HepG2 (cell line): Measurements from ENCODE around the gene REPIN1. TPM values are rescaled to one million over a fixed set of nuclear protein-coding genes. Genes with fewer than 3 reads are reported as not detected.

Experiments
- ARID5B ChIP-seq: IDR thresholded peaks from 2 replicates; pipeline ENCODE4 v1.4.0; 2020; ENCODE audit warnings: mild to moderate bottlenecking, missing genetic modification reagents
- GMEB2 ChIP-seq: IDR thresholded peaks from 2 replicates; pipeline ENCODE4 v1.6.1; 2016; ENCODE audit warnings: missing biosample characterization, missing genetic modification reagents, low read depth
- HNF1B ChIP-seq: sonication (generic); formaldehyde crosslinking; IDR thresholded peaks from 2 replicates; pipeline ENCODE4 v1.5.1; 2020; ENCODE audit warnings: mild to moderate bottlenecking, moderate library complexity, missing genetic modification reagents
- HOXA9 ChIP-seq: sonication (generic); formaldehyde crosslinking; IDR thresholded peaks from 2 replicates; pipeline ENCODE4 v1.8.1; 2022; ENCODE audit warnings: missing genetic modification reagents, mild to moderate bottlenecking, moderate library complexity, borderline replicate concordance
- MYC ChIP-seq: sonication (generic); formaldehyde crosslinking; IDR thresholded peaks from 2 replicates; pipeline ENCODE4 v1.9.0; 2021; ENCODE audit warnings: missing genetic modification reagents, borderline replicate concordance
- NCOR1 ChIP-seq: fragments of 200-600 bp; sonication (generic); IDR thresholded peaks from 2 replicates; pipeline ENCODE4 v1.7.0; 2017; ENCODE audit warnings: antibody characterized with exemption, low read length, borderline replicate concordance
- RELA ChIP-seq: sonication (generic); formaldehyde crosslinking; IDR thresholded peaks from 2 replicates; pipeline ENCODE4 v1.4.0; 2020; ENCODE audit warnings: missing genetic modification reagents
- SALL2 ChIP-seq: sonication (generic); formaldehyde crosslinking; IDR thresholded peaks from 2 replicates; pipeline ENCODE4 v1.8.1; 2023; ENCODE audit warnings: mild to moderate bottlenecking, missing genetic modification reagents, inconsistent platforms
- SIN3A ChIP-seq: IDR thresholded peaks from 2 replicates; pipeline ENCODE4 v1.6.1; 2011; ENCODE audit warnings: low read depth, mild to moderate bottlenecking, control low read depth, low read length, borderline replicate concordance
- SP5 ChIP-seq: IDR thresholded peaks from 2 replicates; pipeline ENCODE4 v1.6.1; 2016; ENCODE audit warnings: low read depth, borderline replicate concordance
- THAP11 ChIP-seq: IDR thresholded peaks from 2 replicates; pipeline ENCODE4 v1.6.1; 2016; ENCODE audit warnings: missing biosample characterization, missing genetic modification reagents
- USF2 ChIP-seq, 2 experiments: sonication (generic) in 1 of 2; formaldehyde crosslinking in 1 of 2; IDR thresholded peaks; 2 replicates each; pipeline versions ENCODE4 v1.5.1 to v1.6.1; 2011 to 2020; ENCODE audit warnings: borderline replicate concordance in 1 of 2, low read depth in 1 of 2, low read length in 1 of 2, mild to moderate bottlenecking in 1 of 2, missing genetic modification reagents in 1 of 2, moderate library complexity in 1 of 2
- ZNF362 ChIP-seq: sonication (generic); formaldehyde crosslinking; IDR thresholded peaks from 2 replicates; pipeline ENCODE4 v1.4.0; 2020; ENCODE audit warnings: missing genetic modification reagents, mild to moderate bottlenecking, borderline replicate concordance
- ZNF383 ChIP-seq: sonication (generic); formaldehyde crosslinking; IDR thresholded peaks from 2 replicates; pipeline ENCODE4 v1.4.0; 2020; ENCODE audit warnings: missing genetic modification reagents, mild to moderate bottlenecking, borderline replicate concordance
- ZNF543 ChIP-seq: sonication (generic); formaldehyde crosslinking; IDR thresholded peaks from 2 replicates; pipeline ENCODE4 v1.4.0; 2020; ENCODE audit warnings: mild to moderate bottlenecking, missing genetic modification reagents
- ZNF570 ChIP-seq: sonication (generic); formaldehyde crosslinking; IDR thresholded peaks from 2 replicates; pipeline ENCODE4 v1.4.0; 2020; ENCODE audit warnings: mild to moderate bottlenecking, missing genetic modification reagents, borderline replicate concordance
- polyA plus RNA-seq, 8 experiments: library from polyadenylated mRNA; depleted of rRNA in 3 of 8; stranded (reverse) in 7 of 8; unstranded in 1 of 8; fragments of >200 nt; fragmentation: Illumina TruSeq in 4 of 8; extraction: Trizol in 4 of 8; gene quantifications; 2 replicates each; pipeline versions ENCODE4 v1.2.1 to v1.2.3, GENCODE V29; 2011 to 2016; ENCODE audit warnings: low read depth in 4 of 8, missing spikeins in 1 of 8, mixed read lengths in 1 of 8; ENCODE audit not compliant: insufficient read depth in 1 of 8
- total RNA-seq, 5 experiments: library from RNA; depleted of rRNA; stranded (reverse); fragments of >200 nt; fragmentation: Illumina TruSeq; extraction: Trizol; gene quantifications; 2 replicates each; pipeline ENCODE4 v1.2.3, GENCODE V29; 2016; ENCODE audit warnings: low read depth in 1 of 5

The REPIN1 gene
- total and polyA plus RNA-seq, 2 of the 13 experiments (the other 11 are each of a cell fraction or from before 2014, with no cell fraction given): 69.9 to 108 TPM

GRCh38 chr7:150341263-150342120 lies 27.1 kb upstream of the REPIN1 start, which contains the start of gene RARRES2 (continued):
- TF ChIP-seq THAP11 (no peak; the same call in 1 of the 2 replicates), ZNF570 (CRISPR knock-in tag) (no peak), SP5 (CRISPR knock-in tag) (0 out of 2 replicates have a peak, but pooled peaks have one; percentile 51), GMEB2 (CRISPR knock-in tag) (no peak), ARID5B (CRISPR knock-in tag) (peak; percentile 15; the same call in 1 of the 2 replicates), RELA (CRISPR knock-in tag) (no peak), MYC (CRISPR knock-in tag) (peak; percentile 1; the same call in 1 of the 2 replicates), USF2 (IDR thresholded peaks at IDR 0.05; ENCODE audit: low read depth, low read length) (no peak), USF2 (CRISPR knock-in tag; IDR thresholded peaks at IDR 0.05; ENCODE audit: borderline replicate concordance) (no peak), ZNF543 (CRISPR knock-in tag) (peak; percentile 86; the same call in 1 of the 2 replicates), ZNF362 (CRISPR knock-in tag) (no peak), HOXA9 (CRISPR knock-in tag) (no peak), SIN3A (peak; percentile 57; the same call in 1 of the 2 replicates), SALL2 (0 out of 2 replicates have a peak, but pooled peaks have one; percentile 19), NCOR1 (no peak), ZNF383 (no peak), HNF1B (CRISPR knock-in tag) (0 out of 2 replicates have a peak, but pooled peaks have one; percentile 21)
